Panc1 (cell line): Measurements from ENCODE around the gene CFD. TPM values are rescaled to one million over a fixed set of nuclear protein-coding genes. Genes with fewer than 3 reads are reported as not detected.
A peak's percentile ranks its signal among the peaks of the same experiment; 100 is the strongest.

Experiments
- ATAC-seq: fragments of 200-7000 bp; cut with Tn5 transposase; 2 replicates; pipeline ENCODE4 v1.9.1; 2020; ENCODE audit warnings: mild to moderate bottlenecking, moderate library complexity
- BruUV-seq: library from RNA; stranded (reverse); fragments of 400-500 nt; replicated peaks from 2 replicates; lab custom pipeline; 2021; lab: Mats Ljungman, UMichigan
- CTCF ChIA-PET: fragments of 300-600 bp; sonication (Branson Sonifier 250); formaldehyde crosslinking; loops from one replicate; lab custom pipeline; 2022; ENCODE audit warnings: antibody characterized with exemption; lab: Charles Lee
- POLR2A ChIA-PET: fragments of 300-600 bp; sonication (Branson Sonifier 250); formaldehyde crosslinking; loops from one replicate; lab custom pipeline; 2022; ENCODE audit warnings: antibody characterized with exemption; lab: Charles Lee
- DNase-seq: peaks from one replicate; pipeline ENCODE4 v3.0.0-alpha.2; 2010; ENCODE audit warnings: low read depth, low spot score
- H3K27ac ChIP-seq: 2 replicates; pipeline ENCODE4 v1.5.1; 2011; ENCODE audit warnings: mild to moderate bottlenecking, low read length, inconsistent platforms
- H3K27me3 ChIP-seq: fragments of 200-500 bp; sonication (Bioruptor generic); 2 replicates; pipeline ENCODE4 v1.6.0; 2014; ENCODE audit warnings: low read length, inconsistent platforms; ENCODE audit not compliant: control insufficient read depth, insufficient read depth
- H3K36me3 ChIP-seq: fragments of 200-500 bp; sonication (Bioruptor generic); 2 replicates; pipeline ENCODE4 v1.5.1; 2014; ENCODE audit warnings: inconsistent platforms, mild to moderate bottlenecking, low read length, moderate library complexity; ENCODE audit not compliant: control insufficient read depth, insufficient read depth
- H3K4me1 ChIP-seq: 2 replicates; pipeline ENCODE4 v1.5.1; 2011; ENCODE audit warnings: inconsistent platforms, mild to moderate bottlenecking, low read length, moderate library complexity; ENCODE audit not compliant: control insufficient read depth, insufficient read depth
- H3K4me3 ChIP-seq, 2 experiments: 2 replicates each; pipeline ENCODE4 v1.5.1; 2011 to 2012; ENCODE audit warnings: low read depth in 2 of 2, low read length in 2 of 2, mild to moderate bottlenecking in 2 of 2, inconsistent platforms in 1 of 2, moderate library complexity in 1 of 2
- H3K9me3 ChIP-seq: fragments of 200-500 bp; sonication (Bioruptor generic); 2 replicates; pipeline ENCODE4 v1.5.1; 2014; ENCODE audit warnings: low read depth, mild to moderate bottlenecking, inconsistent platforms, low read length, moderate library complexity; ENCODE audit not compliant: control insufficient read depth, insufficient read depth
- POLR2AphosphoS5 ChIP-seq: IDR thresholded peaks from 2 replicates; pipeline ENCODE4 v1.6.1; 2012; ENCODE audit warnings: mild to moderate bottlenecking, low read depth, low read length, moderate library complexity
- SIN3A ChIP-seq: IDR thresholded peaks from 2 replicates; pipeline ENCODE4 v1.6.1; 2012; ENCODE audit warnings: low read depth, mild to moderate bottlenecking, low read length, moderate library complexity, borderline replicate concordance; ENCODE audit not compliant: insufficient read depth
- TCF7L2 ChIP-seq: IDR thresholded peaks from 2 replicates; pipeline ENCODE4 v1.6.1; 2011; ENCODE audit warnings: mild to moderate bottlenecking, low read depth, low read length, inconsistent platforms
- in situ Hi-C: cut with HindIII; loops from 2 replicates; pipeline ENCODE4 v1.10.0; 2016; ENCODE audit warnings: low sequenced_read_pairs, low pct_unique_long_range_greater_than_20kb
- intact Hi-C: fragments of 100-400 bp; cut with micrococcal nuclease; formaldehyde crosslinking; loops from one replicate; pipeline ENCODE4 v1.10.0; 2022; ENCODE audit not compliant: unreplicated experiment
- total RNA-seq: library from RNA; stranded (reverse); gene quantifications from one replicate; pipeline ENCODE4 v1.2.1, GENCODE V29; 2021; ENCODE audit not compliant: unreplicated experiment
- TF ChIP-seq, protein P1 (sequence below): fragments of 450-650 bp; IDR thresholded peaks from 2 replicates; pipeline ENCODE4 v1.5.1; 2017; ENCODE audit warnings: mild to moderate bottlenecking
- TF ChIP-seq, protein P2 (sequence below), 2 experiments: IDR thresholded peaks; 2 replicates each; pipeline ENCODE4 v1.6.1; 2011 to 2012; ENCODE audit warnings: low read depth in 2 of 2, control low read depth in 1 of 2, low read length in 1 of 2, mild to moderate bottlenecking in 1 of 2, moderate library complexity in 1 of 2; ENCODE audit not compliant: insufficient read depth in 1 of 2

The CFD gene
- total RNA-seq, 1 experiment from 2014 or later, result 9.9 TPM

DNA sequence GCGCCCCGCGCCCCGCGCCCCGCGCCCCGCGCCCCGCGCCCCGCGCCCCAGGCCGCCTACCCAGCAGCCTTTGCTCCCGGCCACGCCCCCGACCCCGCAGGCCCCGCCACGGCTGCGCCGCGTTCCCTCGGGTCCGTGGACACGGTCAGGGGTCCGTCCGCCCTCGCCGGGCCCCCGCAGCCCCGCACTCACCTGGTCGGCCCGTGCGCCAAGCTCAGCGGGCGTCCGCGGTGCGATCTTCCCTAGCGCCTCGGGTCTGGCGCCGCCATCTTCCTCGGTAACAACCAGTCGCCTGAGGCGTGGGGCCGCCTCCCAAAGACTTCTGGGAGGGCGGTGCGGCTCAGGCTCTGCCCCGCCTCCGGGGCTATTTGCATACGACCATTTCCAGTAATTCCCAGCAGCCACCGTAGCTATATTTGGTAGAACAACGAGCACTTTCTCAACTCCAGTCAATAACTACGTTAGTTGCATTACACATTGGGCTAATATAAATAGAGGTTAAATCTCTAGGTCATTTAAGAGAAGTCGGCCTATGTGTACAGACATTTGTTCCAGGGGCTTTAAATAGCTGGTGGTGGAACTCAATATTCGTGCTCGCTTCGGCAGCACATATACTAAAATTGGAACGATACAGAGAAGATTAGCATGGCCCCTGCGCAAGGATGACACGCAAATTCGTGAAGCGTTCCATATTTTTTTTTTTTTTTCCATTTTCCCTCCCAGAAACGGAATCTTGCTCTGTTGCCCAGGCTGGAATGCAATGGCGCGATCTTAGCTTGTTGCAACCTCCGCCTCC lies 33.6 kb downstream of the CFD start, which contains the start of the genes MED16 and RNU6-9:
Gene MED16, minus strand, starts transcription at position 294 of the 796 bp plus-strand sequence. CDS start 2,056 bp downstream, outside the sequence.
Gene RNU6-9, plus strand, starts transcription at position 591 of the 796 bp plus-strand sequence.
- peak; percentile 94 for ATAC-seq
- intact Hi-C loops (no loop called here), in situ Hi-C loops (no loop called here)
- DNase-seq, result peak; percentile 52
- Histone ChIP-seq H3K9me3 (no peaks in the 10 kb centered on the region), H3K27me3 (no peaks in the 10 kb centered on the region), H3K36me3 (no peaks in the 10 kb centered on the region), H3K4me3 (peak within 1 kb of the TSS; percentile 62), H3K4me1 (no peaks in the 10 kb centered on the region), H3K27ac (peak within 1 kb of the TSS; percentile 93)
- TF ChIP-seq POLR2AphosphoS5 (no peak; the same call in 1 of the 2 replicates), SIN3A (no peak), TCF7L2 (no peak)
- TF ChIP-seq, protein P1, sequence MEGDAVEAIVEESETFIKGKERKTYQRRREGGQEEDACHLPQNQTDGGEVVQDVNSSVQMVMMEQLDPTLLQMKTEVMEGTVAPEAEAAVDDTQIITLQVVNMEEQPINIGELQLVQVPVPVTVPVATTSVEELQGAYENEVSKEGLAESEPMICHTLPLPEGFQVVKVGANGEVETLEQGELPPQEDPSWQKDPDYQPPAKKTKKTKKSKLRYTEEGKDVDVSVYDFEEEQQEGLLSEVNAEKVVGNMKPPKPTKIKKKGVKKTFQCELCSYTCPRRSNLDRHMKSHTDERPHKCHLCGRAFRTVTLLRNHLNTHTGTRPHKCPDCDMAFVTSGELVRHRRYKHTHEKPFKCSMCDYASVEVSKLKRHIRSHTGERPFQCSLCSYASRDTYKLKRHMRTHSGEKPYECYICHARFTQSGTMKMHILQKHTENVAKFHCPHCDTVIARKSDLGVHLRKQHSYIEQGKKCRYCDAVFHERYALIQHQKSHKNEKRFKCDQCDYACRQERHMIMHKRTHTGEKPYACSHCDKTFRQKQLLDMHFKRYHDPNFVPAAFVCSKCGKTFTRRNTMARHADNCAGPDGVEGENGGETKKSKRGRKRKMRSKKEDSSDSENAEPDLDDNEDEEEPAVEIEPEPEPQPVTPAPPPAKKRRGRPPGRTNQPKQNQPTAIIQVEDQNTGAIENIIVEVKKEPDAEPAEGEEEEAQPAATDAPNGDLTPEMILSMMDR, result no peak
- TF ChIP-seq, protein P2, sequence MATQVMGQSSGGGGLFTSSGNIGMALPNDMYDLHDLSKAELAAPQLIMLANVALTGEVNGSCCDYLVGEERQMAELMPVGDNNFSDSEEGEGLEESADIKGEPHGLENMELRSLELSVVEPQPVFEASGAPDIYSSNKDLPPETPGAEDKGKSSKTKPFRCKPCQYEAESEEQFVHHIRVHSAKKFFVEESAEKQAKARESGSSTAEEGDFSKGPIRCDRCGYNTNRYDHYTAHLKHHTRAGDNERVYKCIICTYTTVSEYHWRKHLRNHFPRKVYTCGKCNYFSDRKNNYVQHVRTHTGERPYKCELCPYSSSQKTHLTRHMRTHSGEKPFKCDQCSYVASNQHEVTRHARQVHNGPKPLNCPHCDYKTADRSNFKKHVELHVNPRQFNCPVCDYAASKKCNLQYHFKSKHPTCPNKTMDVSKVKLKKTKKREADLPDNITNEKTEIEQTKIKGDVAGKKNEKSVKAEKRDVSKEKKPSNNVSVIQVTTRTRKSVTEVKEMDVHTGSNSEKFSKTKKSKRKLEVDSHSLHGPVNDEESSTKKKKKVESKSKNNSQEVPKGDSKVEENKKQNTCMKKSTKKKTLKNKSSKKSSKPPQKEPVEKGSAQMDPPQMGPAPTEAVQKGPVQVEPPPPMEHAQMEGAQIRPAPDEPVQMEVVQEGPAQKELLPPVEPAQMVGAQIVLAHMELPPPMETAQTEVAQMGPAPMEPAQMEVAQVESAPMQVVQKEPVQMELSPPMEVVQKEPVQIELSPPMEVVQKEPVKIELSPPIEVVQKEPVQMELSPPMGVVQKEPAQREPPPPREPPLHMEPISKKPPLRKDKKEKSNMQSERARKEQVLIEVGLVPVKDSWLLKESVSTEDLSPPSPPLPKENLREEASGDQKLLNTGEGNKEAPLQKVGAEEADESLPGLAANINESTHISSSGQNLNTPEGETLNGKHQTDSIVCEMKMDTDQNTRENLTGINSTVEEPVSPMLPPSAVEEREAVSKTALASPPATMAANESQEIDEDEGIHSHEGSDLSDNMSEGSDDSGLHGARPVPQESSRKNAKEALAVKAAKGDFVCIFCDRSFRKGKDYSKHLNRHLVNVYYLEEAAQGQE (IDR thresholded peaks at IDR 0.05; ENCODE audit: insufficient read depth in 1 of 2, low read depth in 2 of 2, low read length in 1 of 2), result no peak
- ChIA-PET CTCF (interaction anchor here (0.5 kb wide), 1 partner anchor 23 kb away, joined by 3 read pairs; no protein-coding TSS in a partner anchor), POLR2A (no interaction called here)
- BruUV-seq, result no TSS peak

DNA sequence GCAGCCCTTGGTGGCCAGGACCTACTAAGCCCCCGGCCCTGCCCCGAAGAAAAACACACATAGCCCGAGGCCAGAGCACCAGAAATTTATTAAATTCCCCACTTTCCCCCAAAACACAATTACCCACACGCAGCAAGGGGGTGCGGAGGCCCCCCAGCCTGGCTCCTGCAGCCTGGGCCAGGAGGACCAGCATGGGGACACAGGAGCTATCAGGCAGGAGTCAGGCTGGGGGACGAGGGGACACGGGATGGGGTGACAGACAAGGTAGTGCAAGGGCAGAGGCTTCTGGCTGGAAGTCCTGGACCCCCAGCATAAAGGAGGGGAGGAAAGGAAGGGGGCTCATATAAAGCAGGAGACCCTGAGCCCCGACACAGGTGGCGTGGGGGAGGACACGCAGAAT lies 37.0 kb downstream of the CFD start:
- POLR2A ChIA-PET, result no interaction called here
- no peak overlapping the region for H3K4me3 ChIP-seq
- no peak for TF ChIP-seq SIN3A
- TF ChIP-seq POLR2AphosphoS5, result no peak
- no peak for TF ChIP-seq TCF7L2
- TF ChIP-seq, protein P2 (IDR thresholded peaks at IDR 0.05; ENCODE audit: insufficient read depth in 1 of 2, low read depth in 2 of 2, low read length in 1 of 2), result no peak
- TF ChIP-seq, protein P1, result no peak
- no peaks in the 10 kb centered on the region for H3K4me1 ChIP-seq
- DNase-seq, result no peak
- H3K36me3 ChIP-seq, result no peaks in the 10 kb centered on the region
- no peak for ATAC-seq
- no peak overlapping the region for H3K27ac ChIP-seq
- in situ Hi-C loops, result no loop called here
- no peaks in the 10 kb centered on the region for H3K27me3 ChIP-seq
- intact Hi-C loops, result no loop called here
- CTCF ChIA-PET, result no interaction called here
- no TSS peak for BruUV-seq
- no peaks in the 10 kb centered on the region for H3K9me3 ChIP-seq
